ENCODE measurements around the gene CRYBG2. TPM values are rescaled to one million over a fixed set of nuclear protein-coding genes. Genes with fewer than 3 reads are reported as not detected.
A peak's percentile ranks its signal among the peaks of the same experiment; 100 is the strongest.
"Not testable (repeated sequence)": the region's sequence is repeated elsewhere in the genome, so short reads cannot be mapped to it uniquely, and the experiment has no call there.

CRYBG2 gene
- total RNA-seq, 2 experiments from 2014 or later, result 4.9 to 5.1 TPM

- Mint-ChIP-seq H3K4me3 (no peak overlapping the region), H3K27ac (no peak overlapping the region), H3K27me3 (no peaks in the 10 kb centered on the region)
Measured at GRCh38 chr1:26345718-26346117, 8.2 kb downstream of the CRYBG2 start.

GRCh38 chr1:26344147-26344920 lies 9.6 kb downstream of the CRYBG2 start:
- no peak overlapping the region for H3K27ac Mint-ChIP-seq
- no peaks in the 10 kb centered on the region for H3K9me3 Mint-ChIP-seq
- H3K4me1 Mint-ChIP-seq, result no peaks in the 10 kb centered on the region
- H3K4me3 Mint-ChIP-seq, result no peak overlapping the region
- no peak for DNase-seq
- no peaks in the 10 kb centered on the region for H3K36me3 Mint-ChIP-seq
- H3K27me3 Mint-ChIP-seq, result no peaks in the 10 kb centered on the region

More at GRCh38 chr1:26345718-26346117, 8.2 kb downstream of the CRYBG2 start:
- Mint-ChIP-seq H3K36me3 (no peaks in the 10 kb centered on the region), H3K4me1 (no peaks in the 10 kb centered on the region), H3K9me3 (no peaks in the 10 kb centered on the region)
- DNase-seq, result no peak

- Mint-ChIP-seq H3K27me3 (peaks cover 4% of the 10 kb centered on the region), H3K4me1 (peaks cover 9% of the 10 kb centered on the region), H3K27ac (no peak overlapping the region), H3K9me3 (no peaks in the 10 kb centered on the region), H3K36me3 (no peaks in the 10 kb centered on the region), H3K4me3 (no peak overlapping the region)
- no peak for DNase-seq
Measured at GRCh38 chr1:26340047-26340481, 13.9 kb downstream of the CRYBG2 start.

- no peak overlapping the region for H3K27ac Mint-ChIP-seq
- no peaks in the 10 kb centered on the region for H3K9me3 Mint-ChIP-seq
- DNase-seq, result no peak
- peaks cover 9% of the 10 kb centered on the region for H3K4me1 Mint-ChIP-seq
- no peaks in the 10 kb centered on the region for H3K36me3 Mint-ChIP-seq
- peaks cover 8% of the 10 kb centered on the region for H3K27me3 Mint-ChIP-seq
- H3K4me3 Mint-ChIP-seq, result no peak overlapping the region
Measured at GRCh38 chr1:26338670-26339069, 15.3 kb downstream of the CRYBG2 start.

GRCh38 chr1:26337625-26338024 lies 16.3 kb downstream of the CRYBG2 start:
- no peak for DNase-seq
- Mint-ChIP-seq H3K4me3 (no peak overlapping the region), H3K9me3 (no peaks in the 10 kb centered on the region), H3K36me3 (no peaks in the 10 kb centered on the region), H3K4me1 (peaks cover 9% of the 10 kb centered on the region), H3K27ac (no peak overlapping the region), H3K27me3 (peaks cover 8% of the 10 kb centered on the region)

GRCh38 chr1:26337206-26337535 lies 16.8 kb downstream of the CRYBG2 start:
- no peak overlapping the region for H3K27ac Mint-ChIP-seq
- H3K4me1 Mint-ChIP-seq, result peaks cover 9% of the 10 kb centered on the region
- no peak overlapping the region for H3K4me3 Mint-ChIP-seq
- H3K36me3 Mint-ChIP-seq, result no peaks in the 10 kb centered on the region
- no peak for DNase-seq
- peaks cover 8% of the 10 kb centered on the region for H3K27me3 Mint-ChIP-seq
- H3K9me3 Mint-ChIP-seq, result no peaks in the 10 kb centered on the region

GRCh38 chr1:26336477-26337205 lies 17.3 kb downstream of the CRYBG2 start:
- Mint-ChIP-seq H3K4me1 (peaks cover 9% of the 10 kb centered on the region), H3K4me3 (peak overlapping the region; percentile 86), H3K27me3 (peaks cover 8% of the 10 kb centered on the region), H3K36me3 (no peaks in the 10 kb centered on the region), H3K9me3 (no peaks in the 10 kb centered on the region), H3K27ac (no peak overlapping the region)
- DNase-seq, result peak; percentile 83

GRCh38 chr1:26335774-26336476 lies 18.0 kb downstream of the CRYBG2 start:
- Mint-ChIP-seq H3K27ac (no peak overlapping the region), H3K36me3 (no peaks in the 10 kb centered on the region)
- DNase-seq, result no peak

GRCh38 chr1:26333312-26333711 lies 20.6 kb downstream of the CRYBG2 start:
- not testable (repeated sequence) for H3K27me3 Mint-ChIP-seq, H3K36me3 Mint-ChIP-seq, H3K4me1 Mint-ChIP-seq, H3K9me3 Mint-ChIP-seq, DNase-seq, H3K4me3 Mint-ChIP-seq, H3K27ac Mint-ChIP-seq

More at GRCh38 chr1:26335774-26336476, 18.0 kb downstream of the CRYBG2 start:
- Mint-ChIP-seq H3K4me1 (peaks cover 9% of the 10 kb centered on the region), H3K27me3 (peaks cover 8% of the 10 kb centered on the region), H3K9me3 (no peaks in the 10 kb centered on the region), H3K4me3 (peak overlapping the region; percentile 86)

- H3K4me3 Mint-ChIP-seq, result no peak overlapping the region
- no peak for DNase-seq
- no peaks in the 10 kb centered on the region for H3K4me1 Mint-ChIP-seq
- H3K36me3 Mint-ChIP-seq, result no peaks in the 10 kb centered on the region
- no peak overlapping the region for H3K27ac Mint-ChIP-seq
- peaks cover 4% of the 10 kb centered on the region for H3K27me3 Mint-ChIP-seq
- no peaks in the 10 kb centered on the region for H3K9me3 Mint-ChIP-seq
Measured at GRCh38 chr1:26330276-26330675, 23.7 kb downstream of the CRYBG2 start.

GRCh38 chr1:26329380-26329779 lies 24.6 kb downstream of the CRYBG2 start:
- H3K4me1 Mint-ChIP-seq, DNase-seq, H3K36me3 Mint-ChIP-seq, H3K27ac Mint-ChIP-seq, H3K4me3 Mint-ChIP-seq, H3K9me3 Mint-ChIP-seq, H3K27me3 Mint-ChIP-seq: not testable (repeated sequence)

- Mint-ChIP-seq H3K27ac (no peak overlapping the region), H3K27me3 (no peaks in the 10 kb centered on the region), H3K9me3 (no peaks in the 10 kb centered on the region), H3K36me3 (peaks cover 3% of the 10 kb centered on the region), H3K4me1 (no peaks in the 10 kb centered on the region), H3K4me3 (no peak overlapping the region)
- DNase-seq, result no peak
Measured at GRCh38 chr1:26328597-26328996, 25.3 kb downstream of the CRYBG2 start.

- no peak for DNase-seq
- no peak overlapping the region for H3K4me3 Mint-ChIP-seq
Measured at GRCh38 chr1:26327956-26328362, 26.0 kb downstream of the CRYBG2 start.

GRCh38 chr1:26324550-26324949 lies 29.4 kb downstream of the CRYBG2 start:
- no peak for DNase-seq
- Mint-ChIP-seq H3K4me1 (peaks cover 24% of the 10 kb centered on the region), H3K36me3 (peaks cover 21% of the 10 kb centered on the region), H3K4me3 (no peak overlapping the region), H3K9me3 (no peaks in the 10 kb centered on the region), H3K27ac (peak overlapping the region; percentile 12), H3K27me3 (no peaks in the 10 kb centered on the region)

More at GRCh38 chr1:26327956-26328362, 26.0 kb downstream of the CRYBG2 start:
- H3K9me3 Mint-ChIP-seq, result no peaks in the 10 kb centered on the region
- peaks cover 6% of the 10 kb centered on the region for H3K36me3 Mint-ChIP-seq
- no peak overlapping the region for H3K27ac Mint-ChIP-seq
- H3K4me1 Mint-ChIP-seq, result peaks cover under 1% of the 10 kb centered on the region
- no peaks in the 10 kb centered on the region for H3K27me3 Mint-ChIP-seq

GRCh38 chr1:26323382-26323781 lies 30.5 kb downstream of the CRYBG2 start:
- no peak for DNase-seq
- H3K27me3 Mint-ChIP-seq, result no peaks in the 10 kb centered on the region
- peaks cover 33% of the 10 kb centered on the region for H3K36me3 Mint-ChIP-seq
- no peaks in the 10 kb centered on the region for H3K9me3 Mint-ChIP-seq
- peak overlapping the region; percentile 30 for H3K27ac Mint-ChIP-seq
- no peak overlapping the region for H3K4me3 Mint-ChIP-seq
- H3K4me1 Mint-ChIP-seq, result peaks cover 26% of the 10 kb centered on the region
